Hematopoietic multipotent progenitor cell (in vitro differentiated cells): ENCODE data around the gene KLC1. TPM values are rescaled to one million over a fixed set of nuclear protein-coding genes. Genes with fewer than 3 reads are reported as not detected.
A peak's percentile ranks its signal among the peaks of the same experiment; 100 is the strongest.
"Not testable (repeated sequence)": the region's sequence is repeated elsewhere in the genome, so short reads cannot be mapped to it uniquely, and the experiment has no call there.

Source experiments
- DNase-seq, 3 donors: peaks; one replicate each; pipeline ENCODE4 v3.0.0-alpha.2; 2011 to 2015; ENCODE audit warnings: low read depth in 2 of 3, low spot score in 2 of 3
- total RNA-seq: library from RNA; depleted of rRNA; stranded (reverse); fragments of >200 nt; gene quantifications from one replicate; pipeline ENCODE4 v1.2.3, GENCODE V29; 2012

Gene KLC1
- total RNA-seq, 1 donor = 208 TPM

DNA sequence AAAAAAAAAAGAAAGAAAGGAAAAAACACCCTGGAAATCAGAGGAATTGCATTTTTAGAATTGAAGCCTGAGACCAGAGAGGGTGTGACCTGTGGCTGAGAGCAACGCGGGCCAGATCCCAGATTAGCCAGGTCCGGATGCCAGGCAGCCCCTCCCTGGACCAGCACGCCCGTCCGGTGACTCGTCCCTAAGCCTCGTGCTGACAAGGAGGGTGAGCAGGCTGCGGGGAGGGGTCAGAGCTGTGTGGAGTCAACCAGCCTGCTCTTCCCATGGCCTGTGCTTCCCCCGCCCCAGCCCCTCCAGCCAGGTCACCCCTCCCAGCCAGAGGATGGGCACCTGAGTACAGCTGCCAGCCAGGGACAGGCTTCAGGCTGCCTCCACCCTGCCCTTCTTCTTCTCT, 4.2 kb upstream of the KLC1 start:
- DNase-seq = no peak

DNA sequence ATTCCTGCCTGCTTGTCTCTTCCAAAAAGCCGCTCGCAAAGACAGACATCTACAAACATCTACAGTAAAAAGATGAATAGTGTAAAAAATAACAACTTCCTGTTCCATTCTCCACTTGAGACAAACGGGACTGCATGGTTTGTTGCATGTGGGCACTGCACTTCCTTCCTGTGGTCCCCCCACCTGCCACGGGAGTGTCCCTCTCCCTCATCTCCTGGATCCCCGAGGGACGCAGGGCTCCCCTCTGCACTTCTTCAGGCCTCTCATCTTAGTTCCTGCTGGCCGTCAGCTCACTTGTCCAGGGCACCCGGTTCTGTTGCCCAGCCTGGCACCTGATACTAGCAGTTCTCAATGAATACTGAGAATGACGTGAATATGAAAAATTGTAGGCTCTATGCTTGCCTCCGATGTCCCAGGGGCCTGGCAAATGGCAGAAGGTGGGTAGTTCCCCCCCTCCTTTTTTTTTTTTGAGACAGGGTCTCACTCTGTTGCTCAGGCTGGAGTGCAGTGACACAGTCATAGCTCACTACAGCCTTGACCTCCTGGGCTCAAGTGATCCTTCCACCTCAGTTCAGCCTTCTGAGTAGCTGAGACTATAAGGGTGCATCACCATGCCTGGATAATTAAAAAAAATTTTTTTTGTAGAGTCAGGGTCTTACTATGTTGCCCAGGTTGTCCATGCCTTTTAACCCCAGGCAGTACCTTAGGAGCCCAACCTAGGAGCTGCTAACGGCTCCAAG, 3.5 kb upstream of the KLC1 start:
- no peak for DNase-seq

DNA sequence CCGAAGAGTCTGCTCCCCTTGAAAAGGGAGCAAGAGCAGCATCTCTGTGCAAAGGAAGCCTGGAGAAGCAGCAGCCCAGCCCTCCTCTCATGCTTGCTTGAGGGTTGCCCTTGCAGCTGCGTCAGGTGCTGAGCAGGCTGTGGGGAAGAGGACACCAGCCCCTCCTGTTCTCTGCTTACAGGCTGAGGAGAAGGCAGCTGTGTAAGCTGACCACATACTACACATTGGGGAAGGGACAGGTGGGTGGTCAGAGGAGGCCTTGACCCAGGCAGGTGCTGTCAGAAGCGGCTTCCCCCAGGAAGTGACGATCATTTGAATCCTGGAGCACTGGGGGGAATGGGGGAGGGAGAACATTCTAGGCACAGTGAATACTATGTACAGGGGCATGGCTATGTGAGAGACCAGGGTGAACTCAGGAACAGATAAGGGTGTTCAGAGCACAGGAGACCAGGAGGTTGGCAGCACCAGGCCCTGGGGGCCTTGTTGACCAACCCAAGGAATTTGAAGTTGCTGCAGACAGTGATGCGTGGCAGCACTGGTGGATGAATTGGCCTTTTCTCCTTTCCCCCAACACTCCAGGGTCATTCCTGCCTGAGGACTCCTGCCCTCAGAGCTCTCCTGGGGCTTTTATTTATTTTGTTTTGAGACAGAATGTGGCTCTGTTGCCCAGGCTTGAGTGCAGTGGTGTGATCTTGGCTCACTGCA, 2.7 kb upstream of the KLC1 start:
- DNase-seq = no peak

DNA sequence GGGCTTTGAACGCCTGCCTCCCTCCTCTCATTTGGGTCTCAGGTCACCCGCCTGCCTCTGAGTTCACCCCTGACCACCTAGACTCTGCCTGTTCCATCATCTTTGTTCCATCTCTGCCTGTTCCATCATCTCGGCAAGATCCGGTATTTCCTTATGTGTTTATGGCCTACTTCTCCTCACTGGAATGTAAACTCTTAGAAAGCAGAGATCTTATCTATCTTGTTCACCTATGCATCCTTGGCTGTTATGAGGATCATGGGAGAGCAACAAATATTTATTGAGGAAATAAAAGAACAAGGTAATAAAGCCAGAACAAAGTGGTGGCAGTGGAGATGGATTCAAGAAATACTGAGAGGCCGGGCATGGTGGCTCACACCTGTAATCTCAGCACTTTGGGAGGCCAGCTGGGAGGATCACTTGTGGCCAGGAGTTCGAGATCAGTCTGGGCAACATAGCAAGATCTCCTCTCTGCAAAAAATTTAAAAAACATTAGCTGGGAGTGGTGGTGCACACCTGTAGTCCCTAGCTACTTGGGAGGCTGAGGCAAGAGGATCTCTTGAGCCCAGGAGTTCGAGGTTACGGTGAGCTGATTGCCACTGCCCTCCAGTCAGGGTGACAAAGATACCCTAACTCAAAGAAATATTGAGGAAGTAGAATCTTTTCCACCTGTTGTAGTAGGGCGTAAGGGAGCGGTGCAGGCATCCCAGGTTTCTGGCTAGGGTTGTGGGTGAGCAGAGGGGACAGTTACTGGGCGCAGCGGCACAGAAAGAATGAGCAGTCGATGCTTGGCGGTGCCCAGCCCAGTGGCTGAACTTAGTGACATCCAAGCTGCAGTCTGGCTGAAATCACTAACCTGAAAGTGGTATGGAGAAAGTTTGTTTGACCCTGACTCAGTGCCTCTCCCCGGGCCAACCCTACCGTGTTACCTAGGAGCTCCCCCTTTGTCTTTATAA, 1.7 kb upstream of the KLC1 start:
- no peak for DNase-seq

DNA sequence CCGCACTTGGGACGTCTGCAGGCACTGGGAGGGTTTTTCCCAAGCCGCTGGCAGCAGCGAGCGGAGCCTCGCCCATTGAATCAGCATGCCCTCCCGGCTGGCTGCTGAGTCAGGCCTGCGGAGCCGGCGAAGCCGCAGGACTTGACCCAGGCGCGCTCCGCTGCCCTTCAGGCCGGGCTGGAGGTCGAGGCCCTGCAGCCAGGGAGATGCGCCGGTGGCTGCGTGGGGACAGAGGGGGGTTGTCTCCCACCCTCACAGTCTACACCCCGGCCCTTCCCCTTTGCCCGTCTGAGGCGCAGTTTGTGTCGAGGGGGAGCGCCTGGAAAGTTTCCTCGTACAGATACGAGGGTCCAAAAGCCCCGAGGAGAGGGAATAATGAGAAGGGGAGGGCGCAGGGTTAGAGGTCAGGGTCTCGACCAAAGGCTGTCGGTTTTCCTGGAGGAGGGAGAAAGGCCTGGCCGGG, 759 bp upstream of the KLC1 start:
- DNase-seq = peak in 2 of 3 donors; percentile 48 to 67

DNA sequence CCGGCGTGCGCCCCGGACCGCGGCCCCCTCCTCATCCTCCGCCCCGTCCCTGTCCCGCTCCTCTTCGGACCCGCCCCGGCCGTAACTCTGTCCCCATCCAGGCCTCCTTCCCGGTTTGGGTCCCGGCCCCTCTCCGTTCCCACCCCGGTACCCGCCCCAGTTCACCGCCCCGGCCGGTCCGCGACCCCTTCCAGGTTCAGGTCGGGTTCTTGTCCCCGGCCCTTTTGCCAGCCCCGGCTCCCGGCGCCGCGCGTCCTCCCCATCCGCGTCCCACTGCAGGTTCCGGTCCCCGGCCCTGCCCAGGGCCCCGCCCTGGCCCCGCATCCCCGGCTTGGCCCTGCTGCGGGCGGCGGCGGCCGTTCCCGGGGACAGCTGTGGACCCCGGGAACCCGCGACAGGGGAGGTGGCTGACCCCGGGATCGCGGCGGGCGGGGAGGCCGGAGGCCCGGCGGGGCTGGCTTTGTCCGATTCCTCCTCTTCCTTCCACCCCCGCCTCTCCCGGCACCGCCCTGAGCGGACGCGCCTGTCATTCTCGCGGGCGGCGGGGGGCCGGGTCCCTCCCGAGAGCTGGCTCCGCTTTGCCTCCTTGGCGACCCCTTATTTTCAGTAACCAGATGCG, 601 bp downstream of the KLC1 start:
- DNase-seq = peak in 1 of 3 donors; percentile 28

DNA sequence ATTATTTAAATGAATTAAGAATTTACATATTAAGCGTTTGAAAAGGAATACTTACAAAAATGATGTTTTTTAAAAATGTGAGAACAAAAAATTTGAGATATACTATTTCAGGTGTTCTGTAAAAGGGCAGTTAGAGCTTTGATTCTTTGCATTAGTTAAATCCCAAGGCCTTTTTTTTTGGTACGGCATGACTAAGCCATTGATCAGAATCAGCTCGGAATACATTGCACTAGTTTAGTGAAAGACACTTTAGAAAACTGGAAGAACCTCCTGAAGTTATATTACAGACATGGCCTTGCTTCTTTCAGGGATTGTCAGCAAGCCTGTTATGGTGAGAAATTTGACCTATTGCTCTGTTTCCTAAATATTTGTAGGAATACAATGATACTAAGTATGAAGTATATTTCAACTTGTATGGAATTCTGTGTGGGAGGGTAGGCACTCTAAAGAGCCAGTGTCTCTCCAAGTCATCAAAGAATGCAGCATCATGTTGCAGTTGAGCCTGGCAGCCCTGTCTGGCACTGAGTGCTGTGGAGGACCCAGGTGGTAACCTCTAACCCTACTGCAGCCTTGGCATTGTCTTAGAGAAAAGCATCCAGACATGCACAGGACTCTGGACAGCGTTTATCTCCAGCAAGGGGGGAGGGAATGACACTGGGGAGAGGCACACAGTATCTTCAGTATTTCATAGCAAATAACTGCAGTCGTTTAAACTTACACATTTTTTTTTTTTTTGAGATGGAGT, 1.5 kb downstream of the KLC1 start:
- no peak for DNase-seq

DNA sequence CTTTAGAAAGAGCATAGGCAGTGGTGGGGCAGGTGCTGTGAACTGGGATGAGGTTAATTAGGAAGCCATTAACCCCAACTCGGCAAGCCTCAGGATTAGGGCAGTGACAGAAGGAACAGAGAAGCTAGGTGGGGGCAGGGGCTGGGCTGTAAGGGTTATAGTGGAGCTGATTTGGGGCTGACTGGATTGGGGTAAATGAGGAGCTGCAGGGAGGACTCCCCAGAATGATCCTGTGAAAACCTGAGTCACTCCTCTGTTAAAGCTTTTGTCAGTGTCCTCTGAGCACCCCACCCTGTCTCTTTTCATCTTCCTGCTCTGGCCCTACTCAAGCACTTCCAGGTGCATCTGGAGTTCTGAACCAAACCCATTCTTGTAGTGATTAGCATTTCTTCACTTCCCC, 4.4 kb downstream of the KLC1 start:
- DNase-seq = no peak

DNA sequence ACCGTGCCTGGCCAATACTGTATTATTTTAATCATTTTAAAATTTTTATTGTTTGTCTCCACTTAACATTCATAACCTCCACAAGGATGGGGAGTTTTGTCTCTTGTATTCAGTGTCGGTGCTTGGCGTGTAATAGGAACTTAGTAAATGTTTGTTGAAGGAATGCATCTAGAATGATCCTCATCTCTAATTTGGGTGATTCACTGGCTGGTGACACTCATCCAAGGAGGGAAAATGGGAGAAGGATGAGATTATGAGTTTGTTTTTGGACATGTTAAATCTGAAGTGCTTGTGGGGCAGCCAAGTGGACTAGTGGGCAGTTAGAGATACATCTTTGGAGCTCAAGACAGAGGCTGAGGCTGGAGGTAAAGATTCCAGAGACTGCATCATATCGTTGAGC, 5.1 kb downstream of the KLC1 start:
- no peak for DNase-seq

DNA sequence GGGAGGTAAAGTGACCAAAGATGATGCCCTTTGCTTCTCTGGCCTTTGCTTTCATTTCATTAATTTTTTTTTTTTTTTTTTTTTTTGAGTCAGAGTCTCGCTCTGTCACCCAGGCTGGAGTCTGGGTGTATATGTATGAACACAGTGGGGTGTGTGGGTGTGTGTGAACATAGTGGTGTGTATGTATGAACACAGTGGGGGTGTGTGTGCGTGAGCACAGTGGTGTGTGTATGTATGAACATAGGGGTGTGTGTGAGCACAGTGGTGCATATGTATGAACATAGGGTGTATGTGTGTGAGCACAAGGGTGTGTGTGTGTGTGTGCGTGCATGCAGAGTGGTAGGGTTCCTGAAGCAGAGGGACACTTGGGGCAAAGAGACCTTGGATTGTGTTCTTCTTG, 9.6 kb downstream of the KLC1 start:
- DNase-seq = no peak

DNA sequence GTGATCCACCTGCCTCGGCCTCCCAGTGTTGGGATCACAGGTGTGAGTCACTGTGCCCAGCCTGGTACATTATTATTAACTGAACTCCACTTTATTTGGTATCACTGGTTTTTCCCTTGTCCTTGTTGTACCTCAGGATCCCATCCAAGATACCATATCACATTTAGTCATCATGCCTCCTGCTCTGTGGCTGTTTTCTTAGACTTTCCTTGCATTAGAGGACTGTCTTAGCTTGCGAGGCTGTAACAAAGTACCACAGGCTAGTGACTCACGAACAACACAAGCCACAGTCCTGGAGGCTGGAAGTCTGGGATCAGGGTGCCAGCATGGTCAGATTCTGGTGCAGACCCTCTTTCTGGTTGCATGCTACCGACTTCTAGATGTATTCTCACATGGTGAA, 12.2 kb downstream of the KLC1 start:
- DNase-seq = no peak

DNA sequence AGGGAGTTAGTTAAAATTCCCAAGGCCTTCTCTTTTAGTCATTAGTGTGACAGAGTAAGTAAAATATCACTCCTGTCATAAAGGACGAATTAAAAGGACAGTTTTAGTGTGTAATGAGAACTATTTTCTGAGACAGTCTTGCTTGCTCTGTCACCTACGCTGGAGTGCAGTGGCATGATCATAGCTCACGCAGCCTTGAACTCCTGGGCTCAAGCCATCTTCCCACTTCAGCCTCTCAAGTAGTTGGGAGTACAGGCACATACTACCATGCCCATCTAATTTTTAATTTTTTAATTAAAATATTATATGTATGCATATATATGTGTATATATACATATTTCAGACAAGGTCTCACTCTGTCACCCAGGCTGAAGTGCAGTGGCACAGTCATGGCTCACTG, 17.2 kb downstream of the KLC1 start:
- no peak for DNase-seq

DNA sequence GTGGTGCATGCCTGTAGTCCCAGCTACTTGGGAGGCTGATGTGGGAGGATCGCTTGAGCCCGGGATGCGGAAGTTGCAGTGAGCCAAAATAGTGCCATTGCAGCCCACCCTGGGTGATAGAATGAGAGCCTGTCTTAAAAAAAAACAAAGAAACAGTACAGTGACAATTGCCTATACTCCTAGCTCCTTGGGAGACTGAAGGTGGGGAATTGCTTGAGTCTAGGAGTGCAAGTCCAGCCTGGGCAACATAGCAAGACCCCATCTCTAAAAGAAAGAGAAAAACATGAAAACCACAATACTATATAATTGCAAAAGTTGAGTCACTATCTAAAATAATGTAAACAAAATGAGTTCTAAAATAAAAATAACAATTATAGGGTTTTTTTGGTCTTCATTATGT, 20.0 kb downstream of the KLC1 start:
- no peak for DNase-seq

DNA sequence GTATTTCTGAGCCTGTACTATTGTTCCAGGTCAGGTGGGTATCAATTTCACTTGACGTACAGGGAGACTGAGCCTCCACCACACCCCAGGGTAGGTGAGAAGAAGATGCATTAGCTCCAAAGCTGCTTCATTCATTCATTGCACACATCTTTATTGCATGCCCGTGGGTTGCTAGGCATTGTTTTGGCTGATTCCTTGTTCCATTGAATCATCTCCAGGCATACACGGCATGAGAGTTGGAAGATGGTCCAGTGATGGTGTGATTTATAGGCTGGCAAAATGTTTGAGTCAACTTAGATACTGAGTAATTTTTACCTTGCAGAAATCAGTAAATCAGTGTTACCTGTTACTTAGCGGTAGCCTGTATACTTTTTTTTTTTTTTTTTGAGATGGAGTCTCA, 21.2 kb downstream of the KLC1 start:
- no peak for DNase-seq

DNA sequence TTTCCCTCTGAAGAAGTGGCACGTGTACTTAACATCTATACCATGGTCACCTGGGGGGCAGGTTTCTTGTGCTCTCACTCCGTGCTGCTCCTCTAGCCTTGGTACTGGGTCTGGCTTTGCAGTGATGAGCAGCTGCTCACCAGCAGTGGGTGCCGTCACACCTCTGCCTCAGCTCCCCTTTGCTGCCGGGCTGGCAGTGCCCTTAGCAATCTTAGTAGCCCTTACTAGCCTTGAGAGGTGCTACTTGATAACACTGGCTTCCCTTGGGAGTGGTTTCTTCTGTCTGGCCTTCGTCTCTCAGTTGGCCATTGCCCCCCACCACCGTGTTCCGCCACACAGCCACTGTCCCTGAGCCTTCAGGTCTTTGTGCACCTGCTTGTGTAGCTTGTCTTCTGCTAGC, 22.6 kb downstream of the KLC1 start:
- no peak for DNase-seq

DNA sequence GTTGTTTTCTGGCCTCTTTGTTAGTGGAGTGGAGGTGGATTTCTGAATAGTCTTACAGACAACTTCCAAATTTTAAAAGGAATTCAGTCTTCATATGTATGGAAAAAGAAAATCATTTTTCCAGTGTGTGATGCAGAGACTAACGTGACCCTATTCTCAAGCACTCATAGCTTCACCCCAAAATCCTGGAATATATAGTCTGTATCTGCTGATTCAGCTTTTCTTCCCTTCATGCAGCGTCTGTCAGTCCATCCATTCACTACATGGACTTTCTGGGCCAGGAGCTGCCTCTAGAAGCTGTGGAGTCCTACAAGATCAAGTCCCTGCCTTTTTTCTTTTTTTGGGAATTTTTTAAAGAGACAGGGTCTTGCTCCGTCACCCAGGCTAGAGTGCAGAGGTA, 23.8 kb downstream of the KLC1 start:
- no peak for DNase-seq

DNA sequence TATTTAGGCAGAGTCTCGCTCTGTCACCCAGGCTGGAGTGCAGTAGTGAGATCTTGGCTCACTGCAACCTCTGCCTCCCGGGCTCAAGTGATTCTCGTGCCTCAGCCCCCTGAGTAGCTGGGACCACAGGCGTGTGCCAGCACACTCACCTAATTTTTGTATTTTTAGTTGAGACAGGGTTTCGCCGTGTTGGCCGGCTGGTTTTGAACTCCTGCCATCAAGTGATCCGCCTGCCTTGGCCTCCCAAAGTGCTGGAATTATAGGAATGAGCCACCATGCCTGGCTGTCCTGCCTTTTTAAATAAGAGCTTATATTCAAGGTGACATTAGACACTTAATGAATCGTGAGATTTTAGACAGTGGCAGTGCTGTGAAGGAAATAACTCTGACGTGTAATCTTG, 24.3 kb downstream of the KLC1 start:
- DNase-seq = not testable (repeated sequence)

DNA sequence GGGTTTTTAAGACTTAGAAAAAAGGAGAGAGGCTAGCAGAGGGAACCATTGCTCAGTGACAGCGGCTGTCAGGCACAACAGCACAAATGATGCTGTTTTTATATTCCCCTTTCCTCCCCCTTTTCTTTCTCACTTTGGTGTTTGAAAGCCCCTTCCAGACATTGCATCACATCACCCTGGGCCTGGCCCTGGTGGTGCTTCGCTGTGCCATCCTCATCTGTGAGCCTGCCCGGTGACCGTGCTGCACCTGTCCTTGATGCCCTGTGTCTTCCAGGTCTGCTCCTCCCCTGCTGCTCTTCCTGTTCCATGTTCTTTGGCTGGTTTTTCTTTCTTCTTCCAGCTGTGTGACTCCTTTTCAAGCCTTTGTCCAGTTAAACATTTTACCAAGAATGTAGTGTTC, 24.8 kb downstream of the KLC1 start:
- no peak for DNase-seq

DNA sequence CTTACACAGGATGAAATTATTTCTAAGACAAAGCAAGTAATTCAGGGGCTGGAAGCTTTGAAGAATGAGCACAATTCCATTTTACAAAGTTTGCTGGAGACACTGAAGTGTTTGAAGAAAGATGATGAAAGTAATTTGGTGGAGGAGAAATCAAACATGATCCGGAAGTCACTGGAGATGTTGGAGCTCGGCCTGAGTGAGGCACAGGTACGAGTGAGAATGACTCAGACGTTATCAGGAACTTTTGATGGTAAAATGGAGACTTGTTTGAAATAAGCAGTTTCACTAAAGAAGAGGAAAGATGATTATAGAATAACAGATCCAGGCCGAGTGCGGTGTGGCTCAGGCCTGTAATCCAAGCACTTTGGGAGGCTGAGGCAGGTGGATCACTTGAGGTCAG, 25.6 kb downstream of the KLC1 start:
- no peak for DNase-seq
